K562 (cell line): ENCODE data around the gene ZNF146. TPM values are rescaled to one million over a fixed set of nuclear protein-coding genes. Genes with fewer than 3 reads are reported as not detected.
"Not testable (repeated sequence)": the region's sequence is repeated elsewhere in the genome, so short reads cannot be mapped to it uniquely, and the experiment has no call there.

ENCODE experiments used
- ATAC-seq: fragments of 200-7000 bp; cut with Tn5 transposase; 3 replicates; pipeline ENCODE4 v1.9.1; 2020; ENCODE audit warnings: moderate library complexity
- BruUV-seq: library from RNA; stranded (reverse); fragments of 400-500 nt; replicated peaks from 2 replicates; lab custom pipeline; 2021; lab: Mats Ljungman, UMichigan
- CTCF ChIA-PET: fragments of 300-600 bp; formaldehyde crosslinking; extraction: SDS; loops from one replicate; lab custom pipeline; 2021; ENCODE audit warnings: low intra/inter-chr PET ratio; lab: Yijun Ruan, JAX
- POLR2A ChIA-PET: fragments of 300-600, 350-650 bp; sonication (Branson Sonifier 250); formaldehyde crosslinking; extraction: SDS; loops from one replicate; lab custom pipeline; 2021; ENCODE audit warnings: antibody characterized with exemption, inconsistent platforms; lab: Yijun Ruan, JAX
- DNase-seq, 4 experiments: peaks; one replicate each; pipeline versions ENCODE4 v3.0.0 to v3.0.0-alpha.2; 2011 to 2018; ENCODE audit warnings: low spot score in 3 of 4, mixed read lengths in 3 of 4; ENCODE audit errors: extremely low read depth in 1 of 4
- FAIRE-seq: peaks from 2 replicates; lab custom pipeline; 2011; peaks lifted over from hg19 to GRCh38; lab: Jason Lieb, UNC
- H2AFZ ChIP-seq: 2 replicates; pipeline ENCODE4 v1.6.0; 2011; ENCODE audit warnings: low read depth, low read length, control low read depth, inconsistent platforms
- H3K27ac ChIP-seq: fragments of 200-600 bp; 3 replicates; pipeline ENCODE4 v1.8.0; 2011; ENCODE audit warnings: low read depth, mild to moderate bottlenecking, control low read depth, inconsistent platforms, low read length, moderate library complexity, mixed read lengths; ENCODE audit errors: extremely low read depth
- H3K27me3 ChIP-seq, 2 experiments: fragments of 300-600 bp in 1 of 2; 2 replicates in 1 of 2; 3 replicates in 1 of 2; pipeline versions ENCODE4 v1.6.0 to v1.8.0; 2011; ENCODE audit warnings: inconsistent platforms in 2 of 2, low read length in 2 of 2, mild to moderate bottlenecking in 1 of 2, mixed read lengths in 1 of 2, moderate library complexity in 1 of 2; ENCODE audit not compliant: control insufficient read depth in 2 of 2, insufficient read depth in 2 of 2
- H3K36me3 ChIP-seq: fragments of 300-600 bp; 3 replicates; pipeline ENCODE4 v1.8.0; 2011; ENCODE audit warnings: mild to moderate bottlenecking, low read length, inconsistent platforms; ENCODE audit not compliant: control insufficient read depth, insufficient read depth
- H3K4me1 ChIP-seq, 2 experiments: fragments of 200-600 bp in 1 of 2; replicated peaks in 1 of 2; 2 replicates in 1 of 2; 3 replicates in 1 of 2; pipeline versions ENCODE4 v1.5.1 to v1.8.0; 2011; ENCODE audit warnings: inconsistent platforms in 2 of 2, low read length in 2 of 2, mild to moderate bottlenecking in 1 of 2, mixed read lengths in 1 of 2, moderate library complexity in 1 of 2; ENCODE audit not compliant: control insufficient read depth in 2 of 2, insufficient read depth in 2 of 2
- H3K4me2 ChIP-seq: 2 replicates; pipeline ENCODE4 v1.6.1; 2011; ENCODE audit warnings: low read length, control low read depth, inconsistent platforms, mixed read lengths; ENCODE audit not compliant: insufficient read depth
- H3K4me3 ChIP-seq: fragments of 200-600 bp; sonication (generic), shearing (Covaris generic); 2 replicates; pipeline ENCODE4 v1.5.1; 2016; ENCODE audit warnings: control low read depth, inconsistent platforms
- H3K79me2 ChIP-seq: fragments of 200-600 bp; 3 replicates; pipeline ENCODE4 v1.8.0; 2011; ENCODE audit warnings: low read length, inconsistent platforms; ENCODE audit not compliant: control insufficient read depth, insufficient read depth
- H3K9ac ChIP-seq, 2 experiments: 2 replicates each; pipeline versions ENCODE4 v1.6.0 to v1.6.1; 2011; ENCODE audit warnings: low read depth in 2 of 2, low read length in 2 of 2, control low read depth in 1 of 2, inconsistent platforms in 1 of 2, mild to moderate bottlenecking in 1 of 2, mixed read lengths in 1 of 2; ENCODE audit not compliant: insufficient read depth in 1 of 2
- H3K9me1 ChIP-seq: one replicate; pipeline ENCODE4 v1.6.0; 2011; ENCODE audit warnings: inconsistent platforms, mild to moderate bottlenecking, low read length, moderate library complexity; ENCODE audit not compliant: control insufficient read depth, insufficient read depth
- H3K9me3 ChIP-seq: replicated peaks from 2 replicates; pipeline ENCODE4 v1.5.1; 2011; ENCODE audit warnings: low read depth, low read length, inconsistent platforms; ENCODE audit not compliant: control insufficient read depth, insufficient read depth
- H4K20me1 ChIP-seq: replicated peaks from 2 replicates; pipeline ENCODE4 v1.6.1; 2011; ENCODE audit warnings: low read length, inconsistent platforms, mixed read lengths; ENCODE audit not compliant: control insufficient read depth, insufficient read depth
- BACH1 ChIP-seq: fragments of 200-800 bp; sonication (Bioruptor generic); IDR thresholded peaks from 2 replicates; pipeline ENCODE4 v1.6.1; 2016; ENCODE audit warnings: missing genetic modification characterization, missing compliant biosample characterization
- CHD1 ChIP-seq: fragments of 200-600 bp; sonication (generic); IDR thresholded peaks from one replicate; pipeline ENCODE4 v1.6.1; 2012; ENCODE audit warnings: mild to moderate bottlenecking, moderate library complexity, low read length, inconsistent platforms
- PTBP1 ChIP-seq: fragments of 200-400 bp; formaldehyde crosslinking; IDR thresholded peaks from 2 replicates; pipeline ENCODE4 v1.6.1; 2017; ENCODE audit warnings: low read depth, low read length
- ZBTB11 ChIP-seq, 3 experiments: fragments of 200-800 bp in 1 of 3; fragments of 250-450 bp in 1 of 3; fragments of 450-650 bp in 1 of 3; sonication (Bioruptor Pico) in 1 of 3; sonication (Bioruptor generic) in 1 of 3; formaldehyde crosslinking in 1 of 3; IDR thresholded peaks; 2 replicates each; pipeline versions ENCODE4 v1.6.1 to v1.8.0; 2016 to 2022; ENCODE audit warnings: mild to moderate bottlenecking in 2 of 3, missing genetic modification characterization in 2 of 3, missing compliant biosample characterization in 1 of 3, moderate library complexity in 1 of 3
- ZNF561 ChIP-seq: fragments of 450-650 bp; formaldehyde crosslinking; conservative IDR thresholded peaks from 2 replicates; pipeline ENCODE4 v1.4.0; 2020; ENCODE audit warnings: mild to moderate bottlenecking, moderate library complexity
- whole genome bisulfite sequencing: fragments of 100-300 bp; shearing (Covaris generic); methylation state at CpG from one replicate; pipeline ENCODE4 v1.1.6; 2016; ENCODE audit warnings: low coverage, mixed read lengths; ENCODE audit not compliant: insufficient coverage; ENCODE audit errors: missing lambda C conversion rate; 5-methylcytosine and 5-hydroxymethylcytosine counted together
- in situ Hi-C: fragments of 300-500 bp; cut with MboI; formaldehyde crosslinking; loops from 4 replicates; pipeline ENCODE4 v1.15.0; 2018; ENCODE audit warnings: inconsistent platforms, mixed read lengths
- intact Hi-C: fragments of 100-400 bp; cut with micrococcal nuclease; formaldehyde crosslinking; loops from 2 replicates; pipeline ENCODE4 v1.14.2; 2022
- polyA plus RNA-seq, 8 experiments: library from polyadenylated mRNA; depleted of rRNA in 4 of 8; stranded (reverse) in 5 of 8; unstranded in 3 of 8; fragments of >200 nt; fragmentation: Nextera tagmentation in 2 of 8; fragmentation: Illumina TruSeq in 1 of 8; extraction: Ambion mirVana in 2 of 8; extraction: Trizol in 1 of 8; gene quantifications; 2 replicates each; pipeline versions ENCODE4 v1.2.1 to v1.2.3, GENCODE V29; 2011 to 2014; ENCODE audit warnings: inconsistent platforms in 1 of 8, missing spikeins in 1 of 8
- total RNA-seq, 7 experiments: library from RNA; depleted of rRNA in 6 of 7; stranded (reverse); fragments of >200 nt in 6 of 7; fragmentation: Illumina TruSeq in 2 of 7; extraction: Trizol in 2 of 7; gene quantifications; 2 replicates each; pipeline versions ENCODE4 v1.2.1 to v1.2.3, GENCODE V29; 2011 to 2021; ENCODE audit warnings: low replicate concordance in 1 of 7
- TF ChIP-seq, protein P1 (sequence below): fragments of 450-650 bp; formaldehyde crosslinking; IDR thresholded peaks from 2 replicates; pipeline ENCODE4 v1.4.0; 2020; ENCODE audit warnings: mild to moderate bottlenecking, moderate library complexity

ZNF146 gene
- total and polyA plus RNA-seq, 9 of the 15 experiments (the other 6 are each of a cell fraction or from before 2014, with no cell fraction given): 36.2 to 195 (median 116) TPM

GRCh38 chr19:36183245-36183628 lies 31.7 kb upstream of the ZNF146 start (continued):
- TF ChIP-seq ZBTB11 (CRISPR knock-in tag; IDR thresholded peaks at IDR 0.05) (no peak), CHD1 (no peak), PTBP1 (no peak), BACH1 (no peak), ZNF561 (no peak)
- TF ChIP-seq, protein P1, sequence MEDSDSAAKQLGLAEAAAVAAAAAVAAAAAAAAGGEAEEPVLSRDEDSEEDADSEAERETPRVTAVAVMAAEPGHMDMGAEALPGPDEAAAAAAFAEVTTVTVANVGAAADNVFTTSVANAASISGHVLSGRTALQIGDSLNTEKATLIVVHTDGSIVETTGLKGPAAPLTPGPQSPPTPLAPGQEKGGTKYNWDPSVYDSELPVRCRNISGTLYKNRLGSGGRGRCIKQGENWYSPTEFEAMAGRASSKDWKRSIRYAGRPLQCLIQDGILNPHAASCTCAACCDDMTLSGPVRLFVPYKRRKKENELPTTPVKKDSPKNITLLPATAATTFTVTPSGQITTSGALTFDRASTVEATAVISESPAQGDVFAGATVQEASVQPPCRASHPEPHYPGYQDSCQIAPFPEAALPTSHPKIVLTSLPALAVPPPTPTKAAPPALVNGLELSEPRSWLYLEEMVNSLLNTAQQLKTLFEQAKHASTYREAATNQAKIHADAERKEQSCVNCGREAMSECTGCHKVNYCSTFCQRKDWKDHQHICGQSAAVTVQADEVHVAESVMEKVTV (CRISPR knock-in tag): no peak

GRCh38 chr19:36186722-36187121 lies 28.2 kb upstream of the ZNF146 start:
- H3K9me3 ChIP-seq, H3K36me3 ChIP-seq, BruUV-seq, H2AFZ ChIP-seq, ATAC-seq, FAIRE-seq, H3K9me1 ChIP-seq, H3K4me1 ChIP-seq, H3K27ac ChIP-seq, in situ Hi-C loops, H3K4me2 ChIP-seq, CTCF ChIA-PET, H3K4me3 ChIP-seq, H3K79me2 ChIP-seq, H4K20me1 ChIP-seq, intact Hi-C loops, H3K27me3 ChIP-seq, POLR2A ChIA-PET, H3K9ac ChIP-seq, DNase-seq: not testable (repeated sequence)
- WGBS: 43% methylated on average over 5 of the region's 5 CpGs
